Activated naive CD4-positive, alpha-beta T cell treated with anti-CD3 and anti-CD28 coated beads, Interleukin-2, amount 50 U/mL, for 72 hours (primary cell): ENCODE results near the gene SIK2. TPM values are rescaled to one million over a fixed set of nuclear protein-coding genes. Genes with fewer than 3 reads are reported as not detected.

Source experiments
- ATAC-seq, 2 donors: fragments of 150-1000 bp; cut with Tn5 transposase; 2 replicates each; pipeline ENCODE4 v1.10.0; 2021; ENCODE audit warnings: mild to moderate bottlenecking in 2 of 2, moderate library complexity in 2 of 2
- DNase-seq, 2 donors: peaks; one replicate each; pipeline ENCODE4 v3.0.0; 2021 to 2022; ENCODE audit warnings: low spot score in 2 of 2
- H3K27ac Mint-ChIP-seq, 2 donors: one replicate each; pipeline ENCODE4 v1.8.0; 2022; ENCODE audit warnings: mild to moderate bottlenecking in 2 of 2, mixed read lengths in 2 of 2
- H3K36me3 Mint-ChIP-seq, 2 donors: one replicate each; pipeline ENCODE4 v1.8.0; 2022; ENCODE audit warnings: mixed read lengths in 2 of 2
- H3K9me3 Mint-ChIP-seq, 2 donors: one replicate each; pipeline ENCODE4 v1.8.0; 2022; ENCODE audit warnings: mixed read lengths in 2 of 2
- total RNA-seq, 2 donors: library from RNA; stranded (reverse); gene quantifications; one replicate each; pipeline ENCODE4 v1.2.3, GENCODE V29; 2022

The SIK2 gene
- total RNA-seq, 2 donors from 2014 or later: 2.9 to 6.1 TPM

DNA sequence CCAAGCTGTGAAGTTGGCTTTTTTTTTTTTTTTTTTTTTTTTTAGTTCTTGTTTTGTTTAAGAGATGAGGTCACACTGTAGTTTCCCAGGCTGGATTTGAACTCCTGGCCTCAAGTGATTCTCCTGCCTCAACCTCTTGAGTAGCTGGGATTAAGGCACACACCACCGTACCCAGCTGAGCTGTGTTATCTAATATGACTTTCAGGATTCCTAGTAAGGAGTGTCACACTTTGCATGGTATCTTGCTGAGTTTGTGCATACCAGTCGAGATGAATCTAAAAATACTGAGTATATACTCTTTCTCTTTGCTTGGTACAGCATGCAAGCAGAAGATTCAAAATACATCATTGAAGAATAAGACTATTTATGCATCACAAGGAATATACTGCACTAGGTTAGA is 58.6 kb downstream of the SIK2 start:
- no peak overlapping the region for H3K27ac Mint-ChIP-seq
- DNase-seq: no peak
- peaks cover 4 to 15% of the 10 kb centered on the region in 2 donors for H3K36me3 Mint-ChIP-seq
- no peak for ATAC-seq
- H3K9me3 Mint-ChIP-seq: no peaks in the 10 kb centered on the region

DNA sequence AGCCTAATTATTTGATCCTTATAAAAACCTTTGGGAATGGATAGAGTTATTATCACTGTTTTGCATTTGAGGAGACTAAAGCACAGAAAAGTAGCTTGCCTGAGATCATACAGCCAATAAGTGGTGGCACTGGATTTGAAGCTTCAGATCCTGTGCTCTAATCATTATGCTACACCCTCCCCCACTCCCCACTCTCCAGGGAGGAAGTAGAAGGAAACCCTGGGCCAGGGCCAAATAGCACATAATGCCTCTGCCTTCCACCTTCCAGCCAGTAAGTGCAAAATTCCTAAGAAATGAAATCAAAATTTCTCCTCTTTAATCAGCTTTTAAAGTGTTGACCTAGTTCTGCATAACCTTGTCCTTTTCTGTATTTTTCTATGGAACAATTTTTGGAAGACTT is 61.6 kb downstream of the SIK2 start:
- Mint-ChIP-seq H3K36me3 (peaks cover 4 to 15% of the 10 kb centered on the region in 2 donors), H3K9me3 (no peaks in the 10 kb centered on the region), H3K27ac (no peak overlapping the region)
- ATAC-seq (no peak), DNase-seq (no peak)

DNA sequence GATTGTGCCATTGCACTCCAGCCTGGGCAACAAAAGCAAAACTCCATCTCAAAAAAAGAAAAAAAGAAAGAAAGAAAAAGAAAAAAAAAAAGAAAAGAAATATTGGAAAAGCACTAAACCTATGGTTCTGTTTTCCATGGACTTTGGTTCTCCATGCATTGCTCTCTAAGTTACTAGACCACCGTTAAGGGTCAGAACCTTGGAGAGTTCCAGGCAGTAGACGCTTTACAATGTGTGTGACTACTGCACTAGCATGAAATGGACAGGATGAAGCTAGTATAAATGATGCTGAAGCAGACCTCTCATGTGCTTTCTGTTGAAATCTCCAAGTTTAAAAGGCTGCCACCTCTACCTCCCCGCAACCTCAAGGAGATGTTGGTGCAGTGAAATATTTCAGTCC is 63.5 kb downstream of the SIK2 start:
- no peak for DNase-seq
- H3K9me3 Mint-ChIP-seq: no peaks in the 10 kb centered on the region
- peaks cover 4 to 15% of the 10 kb centered on the region in 2 donors for H3K36me3 Mint-ChIP-seq
- no peak for ATAC-seq
- no peak overlapping the region for H3K27ac Mint-ChIP-seq

DNA sequence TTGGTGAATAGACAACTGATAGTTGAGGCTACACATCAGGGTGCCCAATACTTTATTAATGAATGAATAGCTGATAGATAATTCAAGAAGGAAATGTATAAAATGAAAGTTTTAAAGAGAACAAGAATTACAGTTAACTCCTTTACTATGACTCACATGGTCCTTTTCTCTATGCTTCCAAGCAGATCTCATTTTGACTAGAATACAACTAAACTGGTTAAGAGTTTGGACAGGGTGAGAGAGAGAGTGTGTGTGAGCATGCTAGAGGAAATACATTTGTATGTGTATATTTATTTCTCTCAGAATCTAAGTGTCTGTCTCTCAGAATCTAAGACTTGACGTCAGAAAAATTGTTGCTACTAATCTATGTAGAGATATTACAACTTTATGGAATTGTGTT is 66.7 kb downstream of the SIK2 start:
- DNase-seq: no peak
- H3K9me3 Mint-ChIP-seq: no peaks in the 10 kb centered on the region
- ATAC-seq: peak in 1 of 2 donors; percentile 56
- peaks cover 0 to 10% of the 10 kb centered on the region in 2 donors for H3K36me3 Mint-ChIP-seq
- no peak overlapping the region for H3K27ac Mint-ChIP-seq

DNA sequence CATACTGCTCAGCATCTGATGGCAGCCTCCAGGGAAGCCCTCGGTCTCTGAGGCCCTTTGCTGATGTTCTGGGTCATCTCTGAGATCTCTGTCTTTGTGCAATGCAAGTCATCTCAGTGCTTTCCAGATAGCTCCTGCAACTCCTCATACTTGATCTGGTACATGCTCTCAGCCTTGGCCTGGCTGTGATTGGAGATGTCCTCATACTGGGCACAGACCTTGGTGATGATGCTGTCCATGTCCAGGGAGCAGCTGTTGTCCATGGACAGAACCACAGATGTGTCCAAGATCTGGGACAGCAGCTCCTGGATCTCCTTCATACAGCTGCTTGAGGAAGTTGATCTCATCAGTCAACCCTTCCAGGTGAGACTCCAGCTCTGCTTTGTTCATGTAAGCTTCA is 69.1 kb downstream of the SIK2 start:
- no peak for ATAC-seq
- H3K36me3 Mint-ChIP-seq: peaks cover 0 to 10% of the 10 kb centered on the region in 2 donors

DNA sequence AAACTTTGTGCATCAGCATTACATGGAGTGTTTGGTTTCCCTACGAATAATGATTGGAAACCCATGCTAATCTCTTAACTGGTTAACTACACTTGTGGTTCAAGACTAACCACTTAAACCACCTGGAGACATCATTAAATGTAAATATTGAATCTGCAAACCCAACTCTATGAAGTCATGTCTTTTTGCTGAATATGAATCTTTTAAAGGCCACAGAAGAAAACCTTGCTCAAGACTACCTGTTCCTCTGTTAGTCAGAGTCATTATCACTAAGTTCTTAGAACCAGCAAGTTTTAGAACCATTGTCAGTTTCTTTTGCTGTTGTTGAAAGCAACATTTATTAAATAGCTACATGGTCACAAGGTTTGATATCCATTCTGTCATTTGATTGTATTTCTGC is 70.7 kb downstream of the SIK2 start:
- DNase-seq (no peak), ATAC-seq (peak; percentile 9 to 84)
- Mint-ChIP-seq H3K9me3 (no peaks in the 10 kb centered on the region), H3K36me3 (peaks cover 0 to 10% of the 10 kb centered on the region in 2 donors), H3K27ac (no peak overlapping the region)

More for the DNA sequence above, 69.1 kb downstream of the SIK2 start:
- Mint-ChIP-seq H3K9me3 (no peaks in the 10 kb centered on the region), H3K27ac (peak overlapping the region in 1 of 2 donors; percentile 56)
- no peak for DNase-seq

DNA sequence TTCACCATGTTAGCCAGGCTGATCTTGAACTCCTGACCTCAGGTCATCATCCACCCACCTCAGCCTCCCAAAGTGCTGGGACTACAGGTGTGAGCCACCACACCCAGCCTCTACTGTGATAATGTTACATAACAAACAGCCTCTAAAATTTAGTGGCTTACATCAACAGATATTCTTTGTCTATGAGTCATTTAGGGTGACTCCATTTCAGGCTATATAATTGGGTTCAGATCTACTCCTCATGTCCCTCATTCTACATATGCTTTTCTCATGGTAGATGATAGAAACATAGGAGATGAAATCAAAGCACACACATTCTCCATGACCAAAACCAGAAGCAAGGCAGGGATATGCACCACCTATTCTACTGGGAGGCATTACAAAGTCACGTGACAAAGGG is 72.7 kb downstream of the SIK2 start:
- Mint-ChIP-seq H3K36me3 (peaks cover 0 to 10% of the 10 kb centered on the region in 2 donors), H3K27ac (no peak overlapping the region), H3K9me3 (no peaks in the 10 kb centered on the region)
- DNase-seq: no peak
- no peak for ATAC-seq

DNA sequence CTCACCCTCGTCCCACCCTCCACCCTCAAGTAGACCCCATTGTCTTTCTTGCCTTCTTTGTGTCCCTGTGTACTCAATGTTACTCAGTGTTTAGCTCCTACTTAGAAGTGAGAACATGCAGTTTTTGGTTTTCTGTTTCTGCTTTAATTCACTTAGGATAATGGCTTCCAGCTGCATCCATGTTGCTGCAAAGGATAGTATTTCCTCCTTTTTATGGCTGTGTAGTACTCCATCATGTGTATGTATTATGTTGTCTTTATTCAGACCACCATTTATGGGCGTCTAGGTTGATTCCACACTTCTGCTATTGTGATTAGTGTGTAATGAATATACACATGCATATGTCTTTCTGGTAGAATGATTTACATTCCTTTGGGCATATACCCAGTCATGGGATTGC is 73.6 kb downstream of the SIK2 start:
- Mint-ChIP-seq H3K9me3 (no peaks in the 10 kb centered on the region), H3K27ac (no peak overlapping the region), H3K36me3 (peaks cover 0 to 10% of the 10 kb centered on the region in 2 donors)
- DNase-seq: no peak
- ATAC-seq: no peak

DNA sequence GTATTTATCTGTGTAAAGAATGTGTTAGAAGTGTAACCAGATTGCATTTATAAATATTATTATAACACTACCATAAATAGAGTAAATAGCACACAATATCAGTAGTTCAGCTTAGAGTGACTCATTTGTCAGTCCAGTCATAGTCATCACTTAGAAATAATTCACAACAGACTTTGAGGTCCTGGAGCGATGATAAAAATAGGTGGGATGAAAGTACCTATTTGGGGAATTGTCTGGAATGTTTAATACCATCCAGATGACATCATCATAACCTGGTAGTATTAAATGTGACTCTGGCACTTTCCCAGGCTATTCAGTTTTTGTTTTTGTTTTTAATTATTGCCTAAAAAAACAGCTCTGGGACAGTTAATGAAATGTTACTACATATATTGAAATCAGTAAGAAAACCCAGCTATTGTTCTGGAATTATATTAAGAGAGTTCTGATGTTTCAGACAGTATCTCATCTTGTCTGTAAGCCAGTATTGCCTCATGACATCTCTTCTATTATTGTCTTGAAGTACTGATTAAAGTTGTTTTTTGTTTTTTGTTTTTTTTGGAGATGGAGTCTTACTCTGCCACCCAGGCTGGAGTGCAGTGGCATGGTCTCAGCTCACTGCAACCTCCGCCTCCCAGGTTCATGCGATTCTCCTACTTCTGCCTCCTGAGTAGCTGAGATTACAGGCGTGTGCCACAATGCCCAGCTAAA is 74.8 kb downstream of the SIK2 start:
- ATAC-seq: no peak
- no peaks in the 10 kb centered on the region for H3K9me3 Mint-ChIP-seq
- peaks cover 0 to 2% of the 10 kb centered on the region in 2 donors for H3K36me3 Mint-ChIP-seq
- H3K27ac Mint-ChIP-seq: no peak overlapping the region
- no peak for DNase-seq

DNA sequence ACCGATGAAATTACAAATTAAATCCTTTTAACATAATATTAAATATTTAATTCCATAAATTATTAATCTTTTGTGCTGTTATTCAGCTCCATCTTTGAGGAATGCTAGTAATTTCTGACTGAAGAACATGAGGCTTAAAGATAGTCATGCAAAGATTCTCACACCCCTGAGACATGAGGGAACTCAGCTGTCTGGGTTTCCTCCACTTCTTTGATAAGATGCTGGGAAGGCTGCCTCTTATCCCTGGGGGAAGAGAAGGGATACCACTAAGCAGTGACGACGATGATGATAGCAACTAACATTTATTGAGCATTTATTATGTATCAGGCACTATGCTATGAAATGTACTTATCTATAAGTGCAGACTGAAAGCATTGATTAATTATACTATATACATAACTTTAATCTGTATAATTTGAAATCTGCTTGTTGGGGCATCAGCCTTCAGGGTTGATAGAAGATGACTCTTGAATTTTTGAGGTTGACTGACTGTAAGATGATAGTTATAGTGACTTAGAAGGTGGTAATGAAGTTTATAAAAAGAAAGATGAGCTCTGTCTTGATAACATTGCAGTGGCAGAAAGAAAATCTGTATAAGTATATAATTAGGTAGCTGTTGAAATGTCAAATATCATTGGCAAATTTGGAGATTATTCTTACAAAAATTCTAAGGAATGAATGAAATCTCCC is 78.4 kb downstream of the SIK2 start:
- ATAC-seq (no peak), DNase-seq (no peak)
- Mint-ChIP-seq H3K36me3 (no peaks in the 10 kb centered on the region), H3K27ac (no peak overlapping the region), H3K9me3 (no peaks in the 10 kb centered on the region)

DNA sequence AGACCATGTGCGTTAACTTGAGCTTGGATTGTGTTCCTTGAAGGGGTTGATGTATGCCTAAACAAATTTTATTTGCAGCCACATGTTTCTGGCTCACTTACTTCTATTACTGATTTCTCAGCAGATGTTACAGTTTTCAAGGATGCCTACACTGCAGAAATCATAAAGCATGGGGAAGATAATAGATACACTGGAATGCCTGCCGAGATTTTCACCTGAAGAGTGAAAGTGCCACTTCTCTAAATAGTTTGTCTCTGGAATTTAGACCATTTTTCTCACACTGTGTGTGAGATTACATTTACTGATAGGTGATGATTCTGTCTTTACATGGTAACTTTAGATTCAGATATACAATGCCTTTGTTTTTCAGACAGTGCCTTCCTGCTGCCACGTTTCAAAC is 81.6 kb downstream of the SIK2 start:
- no peak for ATAC-seq
- Mint-ChIP-seq H3K36me3 (no peaks in the 10 kb centered on the region), H3K27ac (no peak overlapping the region), H3K9me3 (no peaks in the 10 kb centered on the region)
- DNase-seq: no peak

DNA sequence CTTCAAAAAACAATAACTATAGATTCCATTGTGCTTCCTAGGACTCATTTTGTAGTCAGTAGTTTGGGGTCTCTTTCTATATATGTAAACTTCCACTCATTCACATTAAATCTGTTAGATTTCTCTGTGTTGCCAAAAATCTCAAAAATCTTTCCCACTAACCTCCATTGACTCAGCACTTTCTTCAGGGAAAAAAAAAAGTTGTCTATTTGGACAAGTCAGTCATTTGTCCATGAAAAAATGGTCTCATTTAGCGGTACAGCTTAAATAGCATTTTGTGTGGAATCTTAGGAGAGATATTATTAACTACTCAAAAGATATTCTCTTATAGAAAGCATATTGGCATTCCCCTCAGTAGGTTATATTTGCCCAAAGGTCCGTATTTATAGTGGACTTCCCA is 82.0 kb downstream of the SIK2 start:
- Mint-ChIP-seq H3K27ac (no peak overlapping the region), H3K36me3 (no peaks in the 10 kb centered on the region), H3K9me3 (no peaks in the 10 kb centered on the region)
- DNase-seq (no peak), ATAC-seq (no peak)

DNA sequence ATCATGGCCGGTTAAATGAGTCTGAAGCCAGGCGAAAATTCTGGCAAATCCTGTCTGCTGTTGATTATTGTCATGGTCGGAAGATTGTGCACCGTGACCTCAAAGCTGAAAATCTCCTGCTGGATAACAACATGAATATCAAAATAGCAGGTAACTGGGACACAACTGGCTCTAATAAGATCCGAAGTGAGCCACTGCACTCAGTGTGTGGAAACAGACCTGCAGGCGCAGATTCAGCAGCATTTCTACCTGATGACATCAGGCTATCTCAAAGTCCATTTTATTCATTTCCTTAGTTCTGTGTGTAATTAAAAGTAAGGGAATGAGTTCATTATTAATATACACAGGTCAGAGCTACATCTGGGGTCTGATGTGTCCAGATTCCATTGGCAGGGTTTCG is 85.8 kb downstream of the SIK2 start:
- Mint-ChIP-seq H3K36me3 (no peaks in the 10 kb centered on the region), H3K27ac (peak overlapping the region in 1 of 2 donors; percentile 30), H3K9me3 (no peaks in the 10 kb centered on the region)
- ATAC-seq (no peak), DNase-seq (no peak)

DNA sequence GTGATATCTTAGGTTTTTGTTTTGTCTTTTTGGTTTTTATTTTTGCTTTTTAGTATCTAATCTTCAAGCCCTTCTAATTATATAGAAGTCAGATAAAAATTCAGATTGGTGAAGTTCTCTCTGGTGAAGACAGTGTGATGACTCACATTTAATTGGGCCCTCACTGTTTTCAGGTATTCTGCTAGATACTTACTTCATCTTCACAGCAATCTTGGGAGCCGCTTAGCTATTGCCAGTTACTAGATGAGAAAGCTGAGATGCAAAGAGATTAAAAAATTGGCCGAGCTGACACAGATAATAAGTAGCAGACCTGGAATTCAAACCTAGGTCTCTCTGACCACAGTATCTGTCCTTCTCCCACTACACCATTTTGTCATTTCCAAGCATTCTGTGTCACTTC is 88.9 kb downstream of the SIK2 start:
- ATAC-seq (no peak), DNase-seq (no peak)
- Mint-ChIP-seq H3K36me3 (no peaks in the 10 kb centered on the region), H3K27ac (no peak overlapping the region), H3K9me3 (no peaks in the 10 kb centered on the region)

DNA sequence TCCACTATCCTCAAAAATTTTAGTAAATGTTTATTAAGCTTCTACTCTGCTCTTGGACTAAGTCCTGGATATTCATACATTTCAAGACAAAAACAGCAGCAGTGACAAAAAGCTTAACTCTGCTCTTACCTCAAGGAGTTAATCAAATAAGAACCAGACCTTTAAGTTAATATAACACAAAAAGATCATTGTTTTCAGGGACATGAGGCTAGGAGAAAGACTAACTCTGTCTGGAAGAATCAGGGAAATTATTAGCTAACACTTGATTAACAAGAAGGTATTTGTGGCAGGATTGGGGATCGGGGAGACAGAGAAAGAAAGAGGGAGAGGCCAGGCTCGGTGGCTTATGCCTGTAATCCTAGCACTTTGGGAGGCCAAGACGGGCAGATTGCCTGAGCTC is 89.5 kb downstream of the SIK2 start:
- no peaks in the 10 kb centered on the region for H3K9me3 Mint-ChIP-seq
- no peak overlapping the region for H3K27ac Mint-ChIP-seq
- DNase-seq (no peak), ATAC-seq (no peak)
- H3K36me3 Mint-ChIP-seq: no peaks in the 10 kb centered on the region

DNA sequence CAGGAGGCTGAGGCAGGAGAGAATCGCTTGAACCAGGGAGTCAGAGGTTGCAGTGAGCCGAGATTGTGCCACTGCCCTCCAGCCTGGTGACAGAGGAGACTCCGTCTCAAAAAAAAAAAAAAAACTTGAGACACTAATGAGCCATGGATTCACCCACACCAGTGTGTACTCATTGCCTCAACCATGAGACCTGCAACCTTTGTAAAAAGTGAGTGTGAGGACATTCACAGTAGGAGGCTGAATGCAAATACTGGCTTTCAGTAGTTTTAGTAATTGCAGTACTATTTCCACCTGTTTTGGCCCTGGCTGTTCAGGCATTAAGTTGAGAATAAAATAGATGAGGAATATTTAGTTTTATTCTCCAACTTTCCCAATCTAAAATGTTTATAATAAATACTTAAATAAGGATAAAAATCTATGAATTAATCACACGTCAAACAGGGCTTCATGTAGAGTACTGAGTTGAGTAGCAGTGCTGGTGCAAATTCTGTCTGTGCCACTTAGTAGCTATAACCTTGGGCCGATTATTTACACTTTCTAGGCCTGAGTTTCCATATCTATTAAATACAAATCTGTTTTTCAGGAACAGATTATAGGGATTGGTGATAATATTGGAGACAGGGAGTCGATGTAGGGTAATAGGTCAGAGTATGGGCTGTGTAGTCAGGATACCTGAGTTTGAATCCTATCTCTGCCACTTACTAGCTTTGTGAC is 91.1 kb downstream of the SIK2 start:
- no peaks in the 10 kb centered on the region for H3K36me3 Mint-ChIP-seq

DNA sequence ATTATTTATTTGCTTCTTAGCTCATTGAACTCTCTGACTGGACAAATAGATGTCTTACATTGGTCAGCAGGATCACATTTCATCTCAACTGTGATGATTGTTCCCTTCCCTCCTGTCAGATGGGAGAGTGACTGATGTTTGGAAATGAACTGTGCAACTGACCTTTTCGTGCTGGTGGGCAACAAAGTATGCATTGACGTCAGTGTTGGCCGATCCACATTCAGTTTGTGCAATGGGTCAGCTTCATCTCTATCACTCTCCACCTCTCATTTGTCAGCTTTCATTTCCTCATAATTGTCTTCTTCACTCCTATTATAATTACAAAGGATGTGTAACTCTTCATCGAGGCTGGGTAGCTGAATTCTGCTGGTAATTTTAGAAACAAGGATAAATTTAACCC is 92.6 kb downstream of the SIK2 start:
- Mint-ChIP-seq H3K9me3 (no peaks in the 10 kb centered on the region), H3K36me3 (no peaks in the 10 kb centered on the region), H3K27ac (no peak overlapping the region)
- no peak for DNase-seq
- no peak for ATAC-seq

More for the DNA sequence above, 91.1 kb downstream of the SIK2 start:
- Mint-ChIP-seq H3K27ac (no peak overlapping the region), H3K9me3 (no peaks in the 10 kb centered on the region)
- ATAC-seq (no peak), DNase-seq (no peak)
